ENCODE results near the gene APBA2. TPM values are rescaled to one million over a fixed set of nuclear protein-coding genes. Genes with fewer than 3 reads are reported as not detected.

Gene APBA2
- total RNA-seq, 1 experiment from 2014 or later, result 11.2 TPM

GRCh38 chr15:28907338-28907960 is 21.7 kb downstream of the APBA2 start:
- H3K36me3 Mint-ChIP-seq, result peaks cover 5% of the 10 kb centered on the region; the same call in 1 of the 2 replicates
- POLR2A ChIA-PET, result no interaction called here

GRCh38 chr15:28909958-28910500 is 24.3 kb downstream of the APBA2 start:
- no peaks in the 10 kb centered on the region for H3K27me3 Mint-ChIP-seq (ENCODE audit: low read depth)
- DNase-seq (ENCODE audit: low spot score) (no peak), ATAC-seq (no peak)
- no peak overlapping the region for H3K4me3 Mint-ChIP-seq
- H3K27ac Mint-ChIP-seq, result no peak overlapping the region
- CTCF ChIA-PET, result no interaction called here
- peaks cover 15% of the 10 kb centered on the region for H3K9me3 Mint-ChIP-seq
- H3K4me1 Mint-ChIP-seq, result peaks cover 24% of the 10 kb centered on the region
- H3K36me3 Mint-ChIP-seq, result peaks cover 5% of the 10 kb centered on the region; the same call in 1 of the 2 replicates
- TF ChIP-seq ZNF425 (CRISPR knock-in tag; conservative IDR thresholded peaks at IDR 0.05) (no peak), ZNF121 (CRISPR knock-in tag; IDR thresholded peaks at IDR 0.05) (no peak), SP1 (CRISPR knock-in tag; conservative IDR thresholded peaks at IDR 0.05) (no peak), GABPB1 (CRISPR knock-in tag; IDR thresholded peaks at IDR 0.05) (no peak), CREB1 (CRISPR knock-in tag; IDR thresholded peaks at IDR 0.05) (no peak)
- POLR2A ChIA-PET, result no interaction called here

More at GRCh38 chr15:28907338-28907960, 21.7 kb downstream of the APBA2 start:
- DNase-seq (ENCODE audit: low spot score) (no peak), ATAC-seq (no peak)
- Mint-ChIP-seq H3K9me3 (peaks cover 15% of the 10 kb centered on the region), H3K4me1 (peaks cover 16% of the 10 kb centered on the region), H3K27me3 (ENCODE audit: low read depth) (no peaks in the 10 kb centered on the region), H3K27ac (no peak overlapping the region), H3K4me3 (no peak overlapping the region)
- CTCF ChIA-PET, result no interaction called here
- no peak for TF ChIP-seq ZNF317 (CRISPR knock-in tag; IDR thresholded peaks at IDR 0.05; ENCODE audit: borderline replicate concordance, low read depth)
- TF ChIP-seq ATF1 (CRISPR knock-in tag; IDR thresholded peaks at IDR 0.05), result no peak
- no peak for TF ChIP-seq FOXK1 (CRISPR knock-in tag; IDR thresholded peaks at IDR 0.05)
- TF ChIP-seq ESRRA (CRISPR knock-in tag; IDR thresholded peaks at IDR 0.05; ENCODE audit: borderline replicate concordance), result no peak
- no peak for TF ChIP-seq ZBTB43 (CRISPR knock-in tag; IDR thresholded peaks at IDR 0.05)
- no peak for TF ChIP-seq IRF2 (CRISPR knock-in tag; IDR thresholded peaks at IDR 0.05; ENCODE audit: borderline replicate concordance, low read depth)
- no peak for TF ChIP-seq ZSCAN18 (CRISPR knock-in tag; IDR thresholded peaks at IDR 0.05)
- no peak for TF ChIP-seq FOXJ3 (CRISPR knock-in tag; IDR thresholded peaks at IDR 0.05; ENCODE audit: borderline replicate concordance)
- no peak for TF ChIP-seq ATF2 (CRISPR knock-in tag; IDR thresholded peaks at IDR 0.05; ENCODE audit: borderline replicate concordance, low read depth)
- TF ChIP-seq TEAD1 (CRISPR knock-in tag; IDR thresholded peaks at IDR 0.05), result no peak
- TF ChIP-seq ZNF512 (CRISPR knock-in tag; IDR thresholded peaks at IDR 0.05; ENCODE audit: borderline replicate concordance), result no peak
